Metanephros (tissue), 2 donors: ENCODE data around the gene STK33. TPM values are rescaled to one million over a fixed set of nuclear protein-coding genes. Genes with fewer than 3 reads are reported as not detected.

Source experiments
- small RNA-seq: library from RNA; depleted of rRNA; stranded (forward); fragments of <200 nt; gene quantifications from one replicate; pipeline ENCODE3, GENCODE V24; 2014; ENCODE audit warnings: low replicate concordance
- total RNA-seq: library from RNA; depleted of rRNA; stranded (reverse); fragments of >200 nt; gene quantifications from one replicate; pipeline ENCODE4 v1.2.3, GENCODE V29; 2014

STK33 gene
- total RNA-seq: 10.7 TPM

DNA sequence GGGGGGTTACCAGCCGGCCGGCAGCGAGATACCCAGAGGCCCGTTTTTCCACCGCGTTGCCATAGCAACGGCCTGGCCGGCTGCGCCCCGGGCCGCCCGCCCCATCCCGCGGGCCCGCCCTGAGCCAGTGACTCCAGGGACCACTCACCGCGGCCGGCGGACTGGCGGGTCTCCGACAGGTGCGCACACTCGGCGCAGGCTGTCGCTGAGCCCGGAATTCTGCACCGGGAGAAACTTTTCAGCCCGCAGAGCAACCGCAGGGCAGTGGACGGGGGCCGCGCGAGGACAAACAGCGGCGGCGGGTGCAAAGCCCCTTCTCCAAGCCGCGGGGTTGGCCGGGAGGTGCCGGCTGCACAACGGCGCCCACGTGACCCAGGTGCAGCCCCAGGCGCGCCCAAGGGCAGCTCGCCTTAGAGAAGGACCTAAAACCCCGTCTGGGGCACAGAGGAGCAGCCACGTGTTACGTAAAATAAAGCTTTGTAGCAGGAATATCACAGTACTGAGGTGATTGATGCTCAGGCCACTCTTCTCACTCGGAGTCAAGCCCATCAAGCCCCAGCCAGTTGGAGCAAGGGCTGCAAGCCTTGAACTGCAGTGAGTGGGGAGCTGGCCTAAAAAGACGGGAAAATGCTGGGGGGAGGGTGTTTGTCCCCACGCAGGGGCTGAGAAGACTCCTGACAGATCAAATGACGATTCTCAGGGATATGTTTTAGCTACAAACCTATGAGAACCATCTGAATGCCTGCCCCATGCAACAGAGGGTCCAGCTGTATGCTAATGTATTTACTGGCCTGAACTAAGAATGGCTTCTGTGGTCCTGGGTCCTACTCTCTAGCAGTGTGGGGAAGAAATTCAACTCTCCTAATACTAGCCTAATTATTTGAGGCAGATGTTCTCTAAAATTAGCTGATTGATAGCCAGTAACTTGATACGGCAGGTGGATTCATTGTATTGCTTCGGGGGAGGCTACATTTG is at the start of gene STK33:
Gene STK33 (minus strand): TSS at position 294 of the 975 bp plus-strand sequence. CDS start 119,323 bp downstream, outside the sequence.

Small RNA genes lying within 50 kb of the gene (small RNA-seq; reads per million reads assigned to genes)
- gene RF00601: not detected

Other genes starting within 250 kb of the STK33 start
- gene TRIM66, start 88.4 kb upstream of the STK33 start, total RNA-seq: 8.1 TPM
- gene RPL27A, start 88.6 kb upstream of the STK33 start, total RNA-seq: 1,146 TPM